SK-N-SH (cell line): ENCODE results near the gene KSR2. TPM values are rescaled to one million over a fixed set of nuclear protein-coding genes. Genes with fewer than 3 reads are reported as not detected.

Source experiments
- CTCF ChIA-PET: fragments of 300-600, 350-600 bp; formaldehyde crosslinking; extraction: SDS; loops from one replicate; lab custom pipeline; 2021; lab: Yijun Ruan, JAX
- POLR2A ChIA-PET: fragments of 350-600 bp; sonication (Branson Sonifier 250); formaldehyde crosslinking; extraction: SDS; loops from one replicate; lab custom pipeline; 2020; ENCODE audit warnings: antibody characterized with exemption, inconsistent platforms; lab: Yijun Ruan, JAX
- DNase-seq: peaks from one replicate; pipeline ENCODE4 v3.0.0; 2012
- H2AFZ ChIP-seq: fragments of 200-600 bp; sonication (generic); 2 replicates; pipeline ENCODE4 v1.8.1; 2016; ENCODE audit warnings: antibody characterized with exemption, mild to moderate bottlenecking, low read depth
- H3F3A ChIP-seq: fragments of 200-600 bp; sonication (generic); replicated peaks from 2 replicates; pipeline ENCODE3; 2016; ENCODE audit warnings: antibody characterized with exemption, mild to moderate bottlenecking; ENCODE audit not compliant: insufficient read depth
- H3K27ac ChIP-seq, 2 experiments: fragments of 200-500 bp in 1 of 2; fragments of 200-600 bp in 1 of 2; sonication (Bioruptor generic) in 1 of 2; sonication (generic), shearing (Covaris generic) in 1 of 2; 2 replicates each; pipeline versions ENCODE4 v1.5.1 to v1.6.1; 2014 to 2016; ENCODE audit warnings: low read depth in 2 of 2, inconsistent platforms in 1 of 2, low read length in 1 of 2, mild to moderate bottlenecking in 1 of 2, mixed read lengths in 1 of 2
- H3K27me3 ChIP-seq: fragments of 200-600 bp; sonication (generic), shearing (Covaris generic); 2 replicates; pipeline ENCODE4 v1.6.1; 2016; ENCODE audit warnings: mixed run types; ENCODE audit not compliant: insufficient read depth
- H3K36me3 ChIP-seq, 2 experiments: fragments of 200-500 bp in 1 of 2; fragments of 200-600 bp in 1 of 2; sonication (Bioruptor generic) in 1 of 2; sonication (generic) in 1 of 2; replicated peaks in 1 of 2; 2 replicates each; pipeline versions ENCODE3 to v1.5.1; 2014 to 2016; ENCODE audit warnings: low read length in 1 of 2, mild to moderate bottlenecking in 1 of 2; ENCODE audit not compliant: insufficient read depth in 2 of 2, control insufficient read depth in 1 of 2
- H3K4me1 ChIP-seq, 2 experiments: fragments of 200-500 bp in 1 of 2; fragments of 200-600 bp in 1 of 2; sonication (Bioruptor generic) in 1 of 2; sonication (generic), shearing (Covaris generic) in 1 of 2; 2 replicates each; pipeline versions ENCODE4 v1.5.1 to v1.6.1; 2014 to 2016; ENCODE audit warnings: low read depth in 1 of 2, low read length in 1 of 2, mixed run types in 1 of 2; ENCODE audit not compliant: insufficient read depth in 2 of 2, control insufficient read depth in 1 of 2
- H3K4me2 ChIP-seq: fragments of 200-600 bp; sonication (generic), shearing (Covaris generic); 2 replicates; pipeline ENCODE4 v1.6.1; 2017; ENCODE audit warnings: mixed run types
- H3K4me3 ChIP-seq, 2 experiments: fragments of 200-500 bp in 1 of 2; fragments of 200-600 bp in 1 of 2; sonication (Bioruptor generic) in 1 of 2; sonication (generic), shearing (Covaris generic) in 1 of 2; 2 replicates each; pipeline versions ENCODE4 v1.5.1 to v1.8.1; 2014 to 2016; ENCODE audit warnings: low read depth in 2 of 2, inconsistent platforms in 1 of 2, low read length in 1 of 2, mild to moderate bottlenecking in 1 of 2, mixed read lengths in 1 of 2, moderate library complexity in 1 of 2
- H3K79me2 ChIP-seq: fragments of 200-600 bp; sonication (generic); 2 replicates; pipeline ENCODE4 v1.8.1; 2017; ENCODE audit warnings: mild to moderate bottlenecking; ENCODE audit not compliant: insufficient read depth
- H3K9ac ChIP-seq: fragments of 200-600 bp; sonication (generic); 2 replicates; pipeline ENCODE4 v1.6.1; 2017; ENCODE audit warnings: mixed run types
- H3K9me2 ChIP-seq: fragments of 200-600 bp; sonication (generic); 2 replicates; pipeline ENCODE4 v1.6.1; 2017; ENCODE audit warnings: mixed run types
- H3K9me3 ChIP-seq: fragments of 200-600 bp; sonication (generic); 2 replicates; pipeline ENCODE4 v1.6.1; 2017; ENCODE audit warnings: mixed run types, mild to moderate bottlenecking, moderate library complexity
- H4K20me1 ChIP-seq: fragments of 200-600 bp; sonication (generic); 2 replicates; pipeline ENCODE4 v1.6.1; 2017; ENCODE audit warnings: mild to moderate bottlenecking, mixed run types; ENCODE audit not compliant: insufficient read depth
- CHD2 ChIP-seq: fragments of 150-350 bp; IDR thresholded peaks from 2 replicates; pipeline ENCODE4 v1.6.1; 2018; ENCODE audit warnings: low read length; ENCODE audit not compliant: partially characterized antibody
- EZH2phosphoT487 ChIP-seq: fragments of 200-600 bp; sonication (generic); IDR thresholded peaks from 2 replicates; pipeline ENCODE4 v1.6.1; 2017; ENCODE audit warnings: low read depth, mixed run types, mild to moderate bottlenecking, antibody characterized with exemption, moderate library complexity, borderline replicate concordance
- FOSL2 ChIP-seq: IDR thresholded peaks from 2 replicates; pipeline ENCODE4 v1.4.0; 2012; ENCODE audit warnings: low read depth, mild to moderate bottlenecking, moderate library complexity, borderline replicate concordance
- FOXJ3 ChIP-seq: sonication (generic); formaldehyde crosslinking; IDR thresholded peaks from 2 replicates; pipeline ENCODE4 v1.5.1; 2020; ENCODE audit warnings: mild to moderate bottlenecking, missing genetic modification reagents
- GABPA ChIP-seq: IDR thresholded peaks from 2 replicates; pipeline ENCODE4 v1.4.0; 2012; ENCODE audit warnings: low read depth, mild to moderate bottlenecking
- GATA2 ChIP-seq: sonication (generic); formaldehyde crosslinking; IDR thresholded peaks from 2 replicates; pipeline ENCODE4 v1.5.0; 2020; ENCODE audit warnings: mild to moderate bottlenecking, missing genetic modification reagents
- NRF1 ChIP-seq: IDR thresholded peaks from 2 replicates; pipeline ENCODE4 v1.6.1; 2012; ENCODE audit warnings: low read depth, mild to moderate bottlenecking, low read length
- POLR2AphosphoS5 ChIP-seq: IDR thresholded peaks from 2 replicates; pipeline ENCODE4 v1.6.1; 2012; ENCODE audit warnings: low read depth, low read length
- RCOR1 ChIP-seq: fragments of 150-350 bp; IDR thresholded peaks from 2 replicates; pipeline ENCODE4 v1.6.1; 2017; ENCODE audit warnings: antibody characterized with exemption, low read length
- RFX5 ChIP-seq: IDR thresholded peaks from 2 replicates; pipeline ENCODE4 v1.6.1; 2012; ENCODE audit warnings: mild to moderate bottlenecking, improper control_type of control experiment, low read length
- TCF12 ChIP-seq: IDR thresholded peaks from 2 replicates; pipeline ENCODE4 v1.4.0; 2012
- WGBS: methylation state at CpG from one replicate; pipeline ENCODE4 v1.1.6; 2017; ENCODE audit warnings: low lambda C conversion rate; 5-methylcytosine and 5-hydroxymethylcytosine counted together
- polyA plus RNA-seq, 3 experiments: library from polyadenylated mRNA; depleted of rRNA; stranded (reverse); fragments of >200 nt; gene quantifications; 2 replicates each; pipeline ENCODE4 v1.2.3, GENCODE V29; 2012
- TF ChIP-seq, protein P1 (sequence below): IDR thresholded peaks from 2 replicates; pipeline ENCODE4 v1.6.1; 2012; ENCODE audit warnings: mild to moderate bottlenecking, low read depth, low read length, moderate library complexity
- TF ChIP-seq, protein P2 (sequence below): IDR thresholded peaks from 2 replicates; pipeline ENCODE4 v1.4.0; 2012; ENCODE audit warnings: low read depth
- TF ChIP-seq, protein P3 (sequence below): IDR thresholded peaks from 2 replicates; pipeline ENCODE4 v1.4.0; 2012; ENCODE audit warnings: low read depth, borderline replicate concordance

Gene KSR2
- polyA plus RNA-seq, 1 of the 3 experiments (the other 2 are of a cell fraction), result 0.12 TPM

DNA sequence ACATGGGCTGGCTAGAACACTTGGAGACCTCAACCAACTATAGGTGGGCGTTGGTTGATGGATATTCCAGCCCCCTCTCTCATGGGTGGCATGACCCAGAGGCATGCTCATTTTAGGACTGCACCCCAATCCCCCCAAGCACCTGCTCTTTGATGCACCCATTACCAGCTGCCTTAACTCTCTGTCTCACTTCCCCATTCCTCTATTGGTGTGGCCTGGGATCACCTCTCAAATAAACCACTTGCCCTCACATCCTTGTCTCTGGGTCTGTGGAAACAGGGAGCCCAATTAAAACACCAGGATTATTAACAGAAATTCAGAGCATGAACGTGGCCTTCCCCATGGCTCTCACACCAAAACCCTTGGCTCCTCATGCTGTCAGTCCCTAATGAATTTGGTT, 405.1 kb downstream of the KSR2 start:
- Histone ChIP-seq H3K9me2 (no peaks in the 10 kb centered on the region), H3K9ac (no peak overlapping the region), H3K27ac (no peak overlapping the region), H3K36me3 (no peaks in the 10 kb centered on the region), H3K4me1 (no peaks in the 10 kb centered on the region; a peak in 1 of 4 replicates), H4K20me1 (no peaks in the 10 kb centered on the region), H2AFZ (no peak overlapping the region), H3F3A (no peaks in the 10 kb centered on the region), H3K4me2 (no peak overlapping the region), H3K79me2 (no peaks in the 10 kb centered on the region), H3K9me3 (no peaks in the 10 kb centered on the region), H3K27me3 (no peaks in the 10 kb centered on the region), H3K4me3 (no peak overlapping the region)
- ChIA-PET POLR2A (no interaction called here), CTCF (interaction anchor here (1.3 kb wide), 1 partner anchor 24 kb away, joined by 3 read pairs; no protein-coding TSS in a partner anchor)
- DNase-seq, result no peak
- TF ChIP-seq, protein P1, sequence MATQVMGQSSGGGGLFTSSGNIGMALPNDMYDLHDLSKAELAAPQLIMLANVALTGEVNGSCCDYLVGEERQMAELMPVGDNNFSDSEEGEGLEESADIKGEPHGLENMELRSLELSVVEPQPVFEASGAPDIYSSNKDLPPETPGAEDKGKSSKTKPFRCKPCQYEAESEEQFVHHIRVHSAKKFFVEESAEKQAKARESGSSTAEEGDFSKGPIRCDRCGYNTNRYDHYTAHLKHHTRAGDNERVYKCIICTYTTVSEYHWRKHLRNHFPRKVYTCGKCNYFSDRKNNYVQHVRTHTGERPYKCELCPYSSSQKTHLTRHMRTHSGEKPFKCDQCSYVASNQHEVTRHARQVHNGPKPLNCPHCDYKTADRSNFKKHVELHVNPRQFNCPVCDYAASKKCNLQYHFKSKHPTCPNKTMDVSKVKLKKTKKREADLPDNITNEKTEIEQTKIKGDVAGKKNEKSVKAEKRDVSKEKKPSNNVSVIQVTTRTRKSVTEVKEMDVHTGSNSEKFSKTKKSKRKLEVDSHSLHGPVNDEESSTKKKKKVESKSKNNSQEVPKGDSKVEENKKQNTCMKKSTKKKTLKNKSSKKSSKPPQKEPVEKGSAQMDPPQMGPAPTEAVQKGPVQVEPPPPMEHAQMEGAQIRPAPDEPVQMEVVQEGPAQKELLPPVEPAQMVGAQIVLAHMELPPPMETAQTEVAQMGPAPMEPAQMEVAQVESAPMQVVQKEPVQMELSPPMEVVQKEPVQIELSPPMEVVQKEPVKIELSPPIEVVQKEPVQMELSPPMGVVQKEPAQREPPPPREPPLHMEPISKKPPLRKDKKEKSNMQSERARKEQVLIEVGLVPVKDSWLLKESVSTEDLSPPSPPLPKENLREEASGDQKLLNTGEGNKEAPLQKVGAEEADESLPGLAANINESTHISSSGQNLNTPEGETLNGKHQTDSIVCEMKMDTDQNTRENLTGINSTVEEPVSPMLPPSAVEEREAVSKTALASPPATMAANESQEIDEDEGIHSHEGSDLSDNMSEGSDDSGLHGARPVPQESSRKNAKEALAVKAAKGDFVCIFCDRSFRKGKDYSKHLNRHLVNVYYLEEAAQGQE, result no peak
- no peak for TF ChIP-seq POLR2AphosphoS5
- no peak for TF ChIP-seq RCOR1
- TF ChIP-seq GATA2 (CRISPR knock-in tag), result no peak
- TF ChIP-seq, protein P2, sequence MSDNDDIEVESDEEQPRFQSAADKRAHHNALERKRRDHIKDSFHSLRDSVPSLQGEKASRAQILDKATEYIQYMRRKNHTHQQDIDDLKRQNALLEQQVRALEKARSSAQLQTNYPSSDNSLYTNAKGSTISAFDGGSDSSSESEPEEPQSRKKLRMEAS, result no peak
- TF ChIP-seq GABPA, result no peak
- TF ChIP-seq FOXJ3 (CRISPR knock-in tag), result no peak
- TF ChIP-seq, protein P3, sequence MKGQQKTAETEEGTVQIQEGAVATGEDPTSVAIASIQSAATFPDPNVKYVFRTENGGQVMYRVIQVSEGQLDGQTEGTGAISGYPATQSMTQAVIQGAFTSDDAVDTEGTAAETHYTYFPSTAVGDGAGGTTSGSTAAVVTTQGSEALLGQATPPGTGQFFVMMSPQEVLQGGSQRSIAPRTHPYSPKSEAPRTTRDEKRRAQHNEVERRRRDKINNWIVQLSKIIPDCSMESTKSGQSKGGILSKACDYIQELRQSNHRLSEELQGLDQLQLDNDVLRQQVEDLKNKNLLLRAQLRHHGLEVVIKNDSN, result no peak
- no peak for TF ChIP-seq TCF12
- WGBS, result 21% methylated on average over 2 of the region's 2 CpGs

DNA sequence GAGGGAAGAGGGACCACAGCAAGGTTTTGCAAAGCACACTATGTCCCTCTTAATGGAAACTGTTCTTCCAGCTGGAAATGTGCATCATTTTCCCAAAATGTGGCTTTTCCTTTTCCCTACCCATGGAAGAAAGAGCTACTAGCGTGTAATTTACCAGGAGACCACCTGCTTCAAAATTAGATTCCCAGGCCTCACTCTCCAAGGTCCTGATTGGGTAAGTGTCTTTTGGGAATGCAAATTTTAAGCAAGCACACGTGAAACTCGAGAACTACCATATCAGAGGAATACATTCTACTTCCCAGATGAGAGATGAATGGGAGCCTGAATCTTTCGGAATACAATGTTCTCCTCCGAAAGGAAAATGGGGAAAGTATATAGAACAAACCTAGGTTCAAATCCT, 405.8 kb downstream of the KSR2 start:
- Histone ChIP-seq H3K9me2 (no peaks in the 10 kb centered on the region), H3F3A (no peaks in the 10 kb centered on the region), H2AFZ (no peak overlapping the region), H3K36me3 (no peaks in the 10 kb centered on the region), H3K4me2 (no peak overlapping the region), H3K79me2 (no peaks in the 10 kb centered on the region), H3K27me3 (no peaks in the 10 kb centered on the region), H3K4me3 (no peak overlapping the region), H3K27ac (no peak overlapping the region), H3K9me3 (no peaks in the 10 kb centered on the region), H3K4me1 (no peaks in the 10 kb centered on the region; a peak in 1 of 4 replicates), H3K9ac (no peak overlapping the region), H4K20me1 (no peaks in the 10 kb centered on the region)
- DNase-seq, result no peak
- POLR2A ChIA-PET, result no interaction called here
- 56% methylated on average over 5 of the region's 5 CpGs for WGBS
- CTCF ChIA-PET, result interaction anchor here (1.3 kb wide), 1 partner anchor 24 kb away, joined by 3 read pairs; no protein-coding TSS in a partner anchor
- TF ChIP-seq CHD2 (no peak), NRF1 (no peak), RFX5 (no peak), FOSL2 (no peak), EZH2phosphoT487 (no peak)
- TF ChIP-seq, protein P1, result no peak
